ENCODE data around the gene ELAVL2. TPM values are rescaled to one million over a fixed set of nuclear protein-coding genes. Genes with fewer than 3 reads are reported as not detected.

Gene ELAVL2
- total RNA-seq, 2 experiments from 2014 or later: not detected

GRCh38 chr9:23775549-23775948 is 50.5 kb downstream of the ELAVL2 start:
- CTCF ChIA-PET: no interaction called here
- Mint-ChIP-seq H3K9me3 (peaks cover 5% of the 10 kb centered on the region), H3K4me3 (no peak overlapping the region), H3K36me3 (ENCODE audit: low read depth) (no peaks in the 10 kb centered on the region), H3K27me3 (ENCODE audit: low read depth) (no peaks in the 10 kb centered on the region), H3K27ac (no peak overlapping the region), H3K4me1 (ENCODE audit: low read depth) (no peaks in the 10 kb centered on the region)
- no peak for DNase-seq
- intact Hi-C loops (cut with micrococcal nuclease): no loop called here

GRCh38 chr9:23774266-23774665 is 51.8 kb downstream of the ELAVL2 start:
- H3K9me3 Mint-ChIP-seq: peaks cover 5% of the 10 kb centered on the region
- no peaks in the 10 kb centered on the region for H3K4me1 Mint-ChIP-seq (ENCODE audit: low read depth)
- no peaks in the 10 kb centered on the region for H3K36me3 Mint-ChIP-seq (ENCODE audit: low read depth)
- no peak overlapping the region for H3K4me3 Mint-ChIP-seq
- DNase-seq: no peak
- CTCF ChIA-PET: no interaction called here
- H3K27ac Mint-ChIP-seq: no peak overlapping the region
- H3K27me3 Mint-ChIP-seq (ENCODE audit: low read depth): no peaks in the 10 kb centered on the region
- intact Hi-C loops (cut with micrococcal nuclease): no loop called here

GRCh38 chr9:23772385-23772783 is 53.7 kb downstream of the ELAVL2 start:
- intact Hi-C loops (cut with micrococcal nuclease): no loop called here
- CTCF ChIA-PET: no interaction called here
- H3K27ac Mint-ChIP-seq: no peak overlapping the region
- no peak for DNase-seq
- H3K9me3 Mint-ChIP-seq: peaks cover 2% of the 10 kb centered on the region
- H3K36me3 Mint-ChIP-seq (ENCODE audit: low read depth): no peaks in the 10 kb centered on the region
- no peak overlapping the region for H3K4me3 Mint-ChIP-seq
- no peaks in the 10 kb centered on the region for H3K27me3 Mint-ChIP-seq (ENCODE audit: low read depth)
- H3K4me1 Mint-ChIP-seq (ENCODE audit: low read depth): no peaks in the 10 kb centered on the region

GRCh38 chr9:23771746-23772384 is 54.2 kb downstream of the ELAVL2 start:
- no peak for DNase-seq
- Mint-ChIP-seq H3K27ac (no peak overlapping the region), H3K27me3 (ENCODE audit: low read depth) (no peaks in the 10 kb centered on the region), H3K36me3 (ENCODE audit: low read depth) (no peaks in the 10 kb centered on the region), H3K9me3 (peaks cover 2% of the 10 kb centered on the region), H3K4me1 (ENCODE audit: low read depth) (no peaks in the 10 kb centered on the region), H3K4me3 (no peak overlapping the region)
- intact Hi-C loops (cut with micrococcal nuclease): no loop called here
- CTCF ChIA-PET: no interaction called here

GRCh38 chr9:23769307-23769935 is 56.6 kb downstream of the ELAVL2 start:
- Mint-ChIP-seq H3K4me3 (no peak overlapping the region), H3K36me3 (ENCODE audit: low read depth) (no peaks in the 10 kb centered on the region), H3K27me3 (ENCODE audit: low read depth) (no peaks in the 10 kb centered on the region), H3K9me3 (peaks cover 2% of the 10 kb centered on the region), H3K4me1 (ENCODE audit: low read depth) (no peaks in the 10 kb centered on the region), H3K27ac (no peak overlapping the region)
- no peak for DNase-seq
- CTCF ChIA-PET: no interaction called here
- intact Hi-C loops (cut with micrococcal nuclease): no loop called here

- Mint-ChIP-seq H3K27me3 (ENCODE audit: low read depth) (no peaks in the 10 kb centered on the region), H3K9me3 (peaks cover 2% of the 10 kb centered on the region), H3K4me1 (ENCODE audit: low read depth) (no peaks in the 10 kb centered on the region), H3K27ac (no peak overlapping the region), H3K36me3 (ENCODE audit: low read depth) (no peaks in the 10 kb centered on the region), H3K4me3 (no peak overlapping the region)
- CTCF ChIA-PET: no interaction called here
- no peak for DNase-seq
- intact Hi-C loops (cut with micrococcal nuclease): no loop called here
Observed at GRCh38 chr9:23768861-23769260, 57.2 kb downstream of the ELAVL2 start.

GRCh38 chr9:23766613-23767012 is 59.4 kb downstream of the ELAVL2 start:
- no peak overlapping the region for H3K27ac Mint-ChIP-seq
- DNase-seq: no peak
- no peaks in the 10 kb centered on the region for H3K27me3 Mint-ChIP-seq (ENCODE audit: low read depth)
- no peaks in the 10 kb centered on the region for H3K4me1 Mint-ChIP-seq (ENCODE audit: low read depth)
- CTCF ChIA-PET: no interaction called here
- H3K36me3 Mint-ChIP-seq (ENCODE audit: low read depth): no peaks in the 10 kb centered on the region
- no peak overlapping the region for H3K4me3 Mint-ChIP-seq
- intact Hi-C loops (cut with micrococcal nuclease): no loop called here
- peaks cover 2% of the 10 kb centered on the region for H3K9me3 Mint-ChIP-seq

GRCh38 chr9:23765561-23765960 is 60.5 kb downstream of the ELAVL2 start:
- Mint-ChIP-seq H3K9me3 (peaks cover 2% of the 10 kb centered on the region), H3K27ac (no peak overlapping the region), H3K4me1 (ENCODE audit: low read depth) (no peaks in the 10 kb centered on the region), H3K36me3 (ENCODE audit: low read depth) (no peaks in the 10 kb centered on the region), H3K27me3 (ENCODE audit: low read depth) (no peaks in the 10 kb centered on the region), H3K4me3 (no peak overlapping the region)
- CTCF ChIA-PET: no interaction called here
- no peak for DNase-seq
- intact Hi-C loops (cut with micrococcal nuclease): no loop called here

- no peaks in the 10 kb centered on the region for H3K36me3 Mint-ChIP-seq (ENCODE audit: low read depth)
- no peak overlapping the region for H3K4me3 Mint-ChIP-seq
- CTCF ChIA-PET: no interaction called here
- H3K9me3 Mint-ChIP-seq: peaks cover 2% of the 10 kb centered on the region
- no peak for DNase-seq
- no peak overlapping the region for H3K27ac Mint-ChIP-seq
- intact Hi-C loops (cut with micrococcal nuclease): no loop called here
- H3K4me1 Mint-ChIP-seq (ENCODE audit: low read depth): no peaks in the 10 kb centered on the region
- no peaks in the 10 kb centered on the region for H3K27me3 Mint-ChIP-seq (ENCODE audit: low read depth)
Observed at GRCh38 chr9:23764219-23764618, 61.8 kb downstream of the ELAVL2 start.

GRCh38 chr9:23754551-23754950 is 71.5 kb downstream of the ELAVL2 start:
- no peak for DNase-seq
- H3K27ac Mint-ChIP-seq: no peak overlapping the region
- no peak overlapping the region for H3K4me3 Mint-ChIP-seq
- no peaks in the 10 kb centered on the region for H3K27me3 Mint-ChIP-seq (ENCODE audit: low read depth)
- CTCF ChIA-PET: no interaction called here
- H3K36me3 Mint-ChIP-seq (ENCODE audit: low read depth): no peaks in the 10 kb centered on the region
- H3K4me1 Mint-ChIP-seq (ENCODE audit: low read depth): no peaks in the 10 kb centered on the region
- peaks cover 12% of the 10 kb centered on the region for H3K9me3 Mint-ChIP-seq
- intact Hi-C loops (cut with micrococcal nuclease): no loop called here

GRCh38 chr9:23752859-23753258 is 73.2 kb downstream of the ELAVL2 start:
- Mint-ChIP-seq H3K36me3 (ENCODE audit: low read depth) (no peaks in the 10 kb centered on the region), H3K4me1 (ENCODE audit: low read depth) (no peaks in the 10 kb centered on the region), H3K4me3 (no peak overlapping the region), H3K9me3 (peaks cover 12% of the 10 kb centered on the region), H3K27me3 (ENCODE audit: low read depth) (no peaks in the 10 kb centered on the region), H3K27ac (no peak overlapping the region)
- CTCF ChIA-PET: no interaction called here
- no peak for DNase-seq
- intact Hi-C loops (cut with micrococcal nuclease): no loop called here

- Mint-ChIP-seq H3K4me3 (no peak overlapping the region), H3K27me3 (ENCODE audit: low read depth) (no peaks in the 10 kb centered on the region), H3K4me1 (ENCODE audit: low read depth) (no peaks in the 10 kb centered on the region), H3K27ac (no peak overlapping the region), H3K9me3 (peaks cover 6% of the 10 kb centered on the region), H3K36me3 (ENCODE audit: low read depth) (no peaks in the 10 kb centered on the region)
- CTCF ChIA-PET: no interaction called here
- intact Hi-C loops (cut with micrococcal nuclease): no loop called here
- DNase-seq: no peak
Observed at GRCh38 chr9:23751633-23752032, 74.4 kb downstream of the ELAVL2 start.

GRCh38 chr9:23750808-23751207 is 75.2 kb downstream of the ELAVL2 start:
- no peak for DNase-seq
- H3K27me3 Mint-ChIP-seq (ENCODE audit: low read depth): no peaks in the 10 kb centered on the region
- no peak overlapping the region for H3K4me3 Mint-ChIP-seq
- intact Hi-C loops (cut with micrococcal nuclease): no loop called here
- peaks cover 6% of the 10 kb centered on the region for H3K9me3 Mint-ChIP-seq
- CTCF ChIA-PET: no interaction called here
- H3K27ac Mint-ChIP-seq: no peak overlapping the region
- H3K4me1 Mint-ChIP-seq (ENCODE audit: low read depth): no peaks in the 10 kb centered on the region
- H3K36me3 Mint-ChIP-seq (ENCODE audit: low read depth): no peaks in the 10 kb centered on the region

Measured in activated naive CD4-positive, alpha-beta T cell treated with anti-CD3 and anti-CD28 coated beads for 36 hours (primary cell).